Mononuclear cell (primary cell): Measurements from ENCODE around the gene MICU2. TPM values are rescaled to one million over a fixed set of nuclear protein-coding genes. Genes with fewer than 3 reads are reported as not detected.
A peak's percentile ranks its signal among the peaks of the same experiment; 100 is the strongest.

Source experiments
- H3K27me3 ChIP-seq: 2 replicates; pipeline ENCODE4 v1.6.0; 2011; ENCODE audit warnings: low read length, control low read depth; ENCODE audit not compliant: insufficient read depth
- H3K4me1 ChIP-seq: 2 replicates; pipeline ENCODE4 v1.5.1; 2011; ENCODE audit warnings: mild to moderate bottlenecking, low read length, control low read depth; ENCODE audit not compliant: insufficient read depth
- H3K4me3 ChIP-seq: 2 replicates; pipeline ENCODE4 v1.5.1; 2011; ENCODE audit warnings: mild to moderate bottlenecking, low read length, moderate library complexity
- H3K9me3 ChIP-seq: 2 replicates; pipeline ENCODE4 v1.5.1; 2011; ENCODE audit warnings: low read depth, mild to moderate bottlenecking, control low read depth, low read length
- total RNA-seq: library from RNA; depleted of rRNA; stranded (reverse); fragments of >200 nt; gene quantifications from one replicate; pipeline ENCODE4 v1.2.3, GENCODE V29; 2012

MICU2 gene
- total RNA-seq, 1 donor: 60.3 TPM

GRCh38 chr13:21517576-21517975 is 86.4 kb downstream of the MICU2 start:
- Histone ChIP-seq H3K27me3 (no peaks in the 10 kb centered on the region), H3K4me3 (no peak overlapping the region), H3K9me3 (no peaks in the 10 kb centered on the region), H3K4me1 (no peaks in the 10 kb centered on the region)

GRCh38 chr13:21516805-21517204 is 87.2 kb downstream of the MICU2 start:
- H3K9me3 ChIP-seq: no peaks in the 10 kb centered on the region
- no peaks in the 10 kb centered on the region for H3K4me1 ChIP-seq
- no peaks in the 10 kb centered on the region for H3K27me3 ChIP-seq
- H3K4me3 ChIP-seq: no peak overlapping the region

GRCh38 chr13:21511849-21512248 is 92.1 kb downstream of the MICU2 start:
- H3K4me1 ChIP-seq: no peaks in the 10 kb centered on the region
- H3K27me3 ChIP-seq: no peaks in the 10 kb centered on the region
- no peaks in the 10 kb centered on the region for H3K9me3 ChIP-seq
- no peak overlapping the region for H3K4me3 ChIP-seq

GRCh38 chr13:21504379-21504778 is 99.6 kb downstream of the MICU2 start:
- Histone ChIP-seq H3K9me3 (no peaks in the 10 kb centered on the region), H3K27me3 (no peaks in the 10 kb centered on the region), H3K4me1 (no peaks in the 10 kb centered on the region), H3K4me3 (no peak overlapping the region)

GRCh38 chr13:21501686-21502085 is 102.3 kb downstream of the MICU2 start:
- Histone ChIP-seq H3K4me3 (no peak overlapping the region), H3K9me3 (no peaks in the 10 kb centered on the region), H3K4me1 (no peaks in the 10 kb centered on the region), H3K27me3 (no peaks in the 10 kb centered on the region)

- Histone ChIP-seq H3K9me3 (peaks cover 18% of the 10 kb centered on the region), H3K4me3 (no peak overlapping the region)
These were observed 117.6 kb downstream of the MICU2 start for GRCh38 chr13:21486322-21486721.

GRCh38 chr13:21483748-21484147 is 120.2 kb downstream of the MICU2 start:
- Histone ChIP-seq H3K4me3 (no peak overlapping the region), H3K9me3 (peaks cover 18% of the 10 kb centered on the region), H3K27me3 (no peaks in the 10 kb centered on the region), H3K4me1 (peaks cover 3% of the 10 kb centered on the region)

More at GRCh38 chr13:21486322-21486721, 117.6 kb downstream of the MICU2 start:
- Histone ChIP-seq H3K27me3 (no peaks in the 10 kb centered on the region), H3K4me1 (no peaks in the 10 kb centered on the region)

- peaks cover 7% of the 10 kb centered on the region for H3K4me1 ChIP-seq
- no peaks in the 10 kb centered on the region for H3K27me3 ChIP-seq
- H3K9me3 ChIP-seq: peaks cover 4% of the 10 kb centered on the region
- H3K4me3 ChIP-seq: no peak overlapping the region
These were observed 122.6 kb downstream of the MICU2 start for GRCh38 chr13:21481359-21481758.

GRCh38 chr13:21478881-21479808 is 124.8 kb downstream of the MICU2 start:
- no peaks in the 10 kb centered on the region for H3K9me3 ChIP-seq
- H3K4me3 ChIP-seq: no peak overlapping the region
- H3K4me1 ChIP-seq: peaks cover 7% of the 10 kb centered on the region
- H3K27me3 ChIP-seq: no peaks in the 10 kb centered on the region

GRCh38 chr13:21476893-21477472 is 127.0 kb downstream of the MICU2 start:
- Histone ChIP-seq H3K9me3 (no peaks in the 10 kb centered on the region), H3K4me3 (peak overlapping the region; percentile 24), H3K4me1 (peaks cover 7% of the 10 kb centered on the region), H3K27me3 (no peaks in the 10 kb centered on the region)

- H3K4me3 ChIP-seq: no peak overlapping the region
- no peaks in the 10 kb centered on the region for H3K27me3 ChIP-seq
- H3K9me3 ChIP-seq: no peaks in the 10 kb centered on the region
- H3K4me1 ChIP-seq: peaks cover 7% of the 10 kb centered on the region
These were observed 128.9 kb downstream of the MICU2 start for GRCh38 chr13:21475115-21475514.

- no peak overlapping the region for H3K4me3 ChIP-seq
- no peaks in the 10 kb centered on the region for H3K9me3 ChIP-seq
These were observed 133.2 kb downstream of the MICU2 start for GRCh38 chr13:21470785-21471184.

GRCh38 chr13:21466527-21466926 is 137.4 kb downstream of the MICU2 start:
- Histone ChIP-seq H3K27me3 (no peaks in the 10 kb centered on the region), H3K9me3 (no peaks in the 10 kb centered on the region), H3K4me3 (no peak overlapping the region), H3K4me1 (no peaks in the 10 kb centered on the region)

More at GRCh38 chr13:21470785-21471184, 133.2 kb downstream of the MICU2 start:
- Histone ChIP-seq H3K4me1 (no peaks in the 10 kb centered on the region), H3K27me3 (no peaks in the 10 kb centered on the region)

- no peaks in the 10 kb centered on the region for H3K27me3 ChIP-seq
- no peak overlapping the region for H3K4me3 ChIP-seq
- H3K4me1 ChIP-seq: no peaks in the 10 kb centered on the region
- no peaks in the 10 kb centered on the region for H3K9me3 ChIP-seq
These were observed 138.2 kb downstream of the MICU2 start for GRCh38 chr13:21465710-21466160.

- no peak overlapping the region for H3K4me3 ChIP-seq
- no peaks in the 10 kb centered on the region for H3K27me3 ChIP-seq
- H3K9me3 ChIP-seq: no peaks in the 10 kb centered on the region
- peaks cover under 1% of the 10 kb centered on the region for H3K4me1 ChIP-seq
These were observed 140.5 kb downstream of the MICU2 start for GRCh38 chr13:21463424-21463823.
